ENCODE results near the gene CATSPERD.
"Not testable (repeated sequence)": the region's sequence is repeated elsewhere in the genome, so short reads cannot be mapped to it uniquely, and the experiment has no call there.

The CATSPERD gene

DNA sequence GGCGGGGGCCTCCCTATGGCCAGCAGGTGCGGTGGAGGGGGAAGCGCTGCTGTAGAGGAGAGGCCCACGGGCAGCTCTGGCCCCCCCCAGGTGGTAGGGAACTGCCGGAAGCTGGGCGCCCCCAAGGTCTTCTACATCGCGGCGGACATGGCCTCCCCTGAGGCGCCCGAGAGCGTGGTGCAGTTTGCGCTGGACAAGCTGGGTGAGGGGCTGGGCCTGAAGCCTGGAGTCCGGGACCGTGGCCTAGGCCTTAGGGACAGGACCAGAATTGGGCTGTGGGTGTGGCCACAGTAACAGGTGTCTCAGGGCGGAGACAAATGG, 34.2 kb upstream of the CATSPERD start:
- no peak for DNase-seq

DNA sequence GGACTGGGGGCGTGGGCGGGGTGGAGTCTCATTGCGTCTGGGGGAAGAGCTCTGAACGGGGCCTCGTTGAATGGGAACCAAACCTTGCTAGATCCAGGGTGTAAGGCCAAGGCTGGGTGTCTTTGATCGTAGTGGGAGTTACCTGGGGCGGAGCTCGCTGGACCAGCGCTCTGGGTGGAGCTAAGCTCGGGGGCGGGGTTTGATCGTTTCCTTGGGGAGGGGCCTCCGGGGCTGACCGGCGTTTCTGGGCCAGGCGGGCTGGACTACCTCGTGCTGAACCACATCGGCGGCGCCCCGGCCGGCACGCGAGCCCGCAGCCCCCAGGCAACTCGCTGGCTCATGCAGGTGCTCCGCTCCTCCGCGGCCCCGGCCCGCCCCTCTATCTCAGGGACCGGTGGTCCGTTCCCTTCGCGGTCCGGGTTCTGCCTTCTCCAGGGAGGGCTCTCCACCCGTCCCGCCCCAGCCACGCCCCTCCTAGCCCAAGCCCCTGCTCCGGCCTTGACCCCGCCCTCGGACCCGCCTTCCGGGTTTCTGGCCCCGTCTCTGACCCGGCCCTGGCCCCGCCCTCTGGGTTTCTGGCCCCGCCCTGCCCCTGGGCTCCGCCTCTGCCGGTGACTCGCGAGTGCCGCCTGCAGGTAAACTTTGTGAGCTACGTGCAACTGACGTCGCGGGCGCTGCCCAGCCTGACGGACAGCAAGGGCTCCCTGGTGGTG, 33.6 kb upstream of the CATSPERD start:
- peak; percentile 100 for DNase-seq

DNA sequence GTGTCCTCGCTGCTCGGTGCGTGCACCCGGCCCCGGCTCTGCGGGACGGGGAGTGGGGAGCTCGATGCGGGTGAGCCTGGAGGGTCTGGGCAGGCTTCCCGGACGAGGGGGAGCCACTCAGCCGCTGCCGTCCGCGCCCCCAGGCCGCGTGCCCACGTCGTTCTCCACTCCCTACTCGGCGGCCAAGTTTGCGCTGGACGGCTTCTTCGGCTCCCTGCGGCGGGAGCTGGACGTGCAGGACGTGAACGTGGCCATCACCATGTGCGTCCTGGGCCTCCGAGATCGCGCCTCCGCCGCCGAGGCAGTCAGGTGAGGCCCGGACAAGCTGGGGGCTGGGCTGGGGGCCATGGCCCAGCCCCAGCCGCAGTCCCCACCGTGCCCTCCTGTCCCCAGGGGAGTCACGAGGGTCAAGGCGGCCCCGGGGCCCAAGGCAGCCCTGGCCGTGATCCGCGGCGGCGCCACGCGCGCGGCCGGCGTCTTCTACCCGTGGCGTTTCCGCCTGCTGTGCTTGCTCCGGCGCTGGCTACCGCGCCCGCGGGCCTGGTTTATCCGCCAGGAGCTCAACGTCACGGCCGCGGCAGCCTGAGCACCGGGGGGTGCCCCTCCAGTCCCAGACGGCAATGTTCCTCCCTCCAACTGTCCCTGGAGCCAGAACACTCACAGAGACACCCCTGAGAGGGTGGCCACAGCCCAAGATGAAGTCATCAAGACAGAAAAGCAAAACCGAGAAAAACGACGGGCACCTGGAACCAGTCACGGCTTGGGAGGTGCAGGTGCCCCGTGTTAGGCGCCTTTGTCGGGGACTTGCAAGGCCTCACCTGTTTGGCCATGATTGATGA, 32.9 kb upstream of the CATSPERD start:
- no peak for DNase-seq

DNA sequence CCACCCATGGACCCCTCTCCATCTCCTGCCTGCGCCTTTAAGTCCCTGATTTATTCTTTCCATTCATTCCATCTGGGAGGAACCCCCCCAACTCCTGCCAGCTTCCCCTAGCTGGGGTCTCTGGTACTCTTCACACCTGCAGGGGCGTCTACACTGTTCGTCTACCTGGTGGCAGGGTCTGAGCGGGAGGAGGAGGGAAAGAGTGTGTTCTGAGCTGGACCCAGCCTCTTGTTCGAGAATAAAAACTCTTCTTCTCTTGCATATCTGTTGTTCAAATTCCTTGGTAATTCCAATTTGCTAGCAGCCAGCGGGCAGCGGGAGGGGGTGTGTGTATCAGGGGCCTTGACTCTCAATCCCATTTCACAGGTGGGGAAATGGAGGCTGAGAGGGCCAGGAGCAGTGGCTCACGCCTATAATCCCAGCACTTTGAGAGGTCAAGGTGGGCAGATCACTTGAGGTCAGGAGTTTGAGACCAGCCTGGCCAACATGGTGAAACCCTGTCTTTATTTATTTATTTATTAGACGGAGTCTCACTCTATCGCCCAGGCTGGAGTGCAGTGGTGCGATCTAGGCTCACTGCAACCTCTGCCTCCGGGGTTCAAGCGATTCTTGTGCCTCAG, 32.1 kb upstream of the CATSPERD start:
- not testable (repeated sequence) for DNase-seq

DNA sequence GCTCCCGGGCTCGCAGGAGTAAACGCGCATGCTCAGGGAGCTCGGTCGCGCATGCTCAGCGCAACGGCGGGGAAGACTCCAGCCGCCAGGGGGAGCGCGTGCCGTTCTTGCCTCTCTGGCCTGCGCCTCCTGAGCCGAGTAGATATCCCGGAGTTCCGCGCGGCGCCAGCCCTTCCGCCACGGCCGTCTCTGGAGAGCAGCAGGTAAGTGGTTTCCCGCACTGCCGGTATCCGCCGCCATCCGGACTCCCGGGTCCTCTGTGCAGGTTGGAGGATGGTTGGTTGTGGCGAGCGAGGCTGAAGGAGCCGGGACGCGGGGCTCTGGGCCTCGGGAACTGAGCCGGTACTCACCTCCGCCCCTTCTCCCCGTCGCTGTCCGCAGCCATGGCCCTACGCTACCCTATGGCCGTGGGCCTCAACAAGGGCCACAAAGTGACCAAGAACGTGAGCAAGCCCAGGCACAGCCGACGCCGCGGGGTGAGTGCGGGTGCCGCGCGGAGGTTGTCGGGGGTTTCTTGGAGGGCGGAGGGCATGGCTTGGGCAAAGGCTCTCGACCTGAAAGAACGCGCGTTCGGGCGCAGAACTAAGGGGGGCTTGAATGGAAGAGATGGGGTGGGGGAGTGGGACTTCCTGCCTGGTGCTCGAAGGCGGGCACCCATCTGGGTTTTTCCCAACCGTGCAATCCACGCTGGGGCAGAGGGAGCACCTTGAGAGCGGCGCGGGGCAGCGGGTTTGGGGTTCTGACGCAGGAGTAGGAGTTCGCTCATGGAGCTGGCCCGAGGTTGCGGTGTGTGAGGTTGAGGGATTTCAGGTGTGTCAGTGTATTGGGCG, 30.1 kb upstream of the CATSPERD start, which contains the start of gene RPL36:
Gene RPL36, plus strand, starts transcription at position 171 of the 830 bp plus-strand sequence. Its CDS starts 213 bp downstream, at position 384.
- DNase-seq = peak; percentile 100

DNA sequence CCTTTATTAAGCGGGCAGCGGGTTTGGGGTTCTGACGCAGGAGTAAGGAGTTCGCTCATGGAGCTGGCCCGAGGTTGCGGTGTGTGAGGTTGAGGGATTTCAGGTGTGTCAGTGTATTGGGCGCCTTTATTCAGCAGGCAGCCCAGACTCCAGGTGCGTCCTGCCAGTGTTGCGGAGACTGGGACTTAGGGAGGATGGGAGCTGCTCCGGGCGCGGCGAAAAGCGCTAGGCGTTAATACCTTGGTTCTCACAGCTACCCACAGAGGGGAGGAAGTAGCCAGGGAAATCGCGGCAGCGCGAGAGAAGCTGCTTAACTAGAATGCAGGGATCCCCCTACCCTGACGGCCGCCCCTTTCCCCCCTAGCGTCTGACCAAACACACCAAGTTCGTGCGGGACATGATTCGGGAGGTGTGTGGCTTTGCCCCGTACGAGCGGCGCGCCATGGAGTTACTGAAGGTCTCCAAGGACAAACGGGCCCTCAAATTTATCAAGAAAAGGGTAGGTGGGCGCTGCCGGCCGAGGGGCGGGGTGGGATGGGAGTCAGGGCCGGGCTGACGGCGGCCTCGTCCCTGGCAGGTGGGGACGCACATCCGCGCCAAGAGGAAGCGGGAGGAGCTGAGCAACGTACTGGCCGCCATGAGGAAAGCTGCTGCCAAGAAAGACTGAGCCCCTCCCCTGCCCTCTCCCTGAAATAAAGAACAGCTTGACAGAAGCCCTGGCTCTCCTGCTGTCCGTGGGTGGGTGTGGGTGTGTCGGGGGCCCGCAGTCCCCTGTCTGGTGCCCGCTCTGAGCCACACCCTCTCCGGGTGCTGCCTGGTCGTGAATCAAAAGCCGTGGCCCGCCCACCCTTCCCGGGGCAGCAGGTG, 29.2 kb upstream of the CATSPERD start:
- peak; percentile 76 for DNase-seq

DNA sequence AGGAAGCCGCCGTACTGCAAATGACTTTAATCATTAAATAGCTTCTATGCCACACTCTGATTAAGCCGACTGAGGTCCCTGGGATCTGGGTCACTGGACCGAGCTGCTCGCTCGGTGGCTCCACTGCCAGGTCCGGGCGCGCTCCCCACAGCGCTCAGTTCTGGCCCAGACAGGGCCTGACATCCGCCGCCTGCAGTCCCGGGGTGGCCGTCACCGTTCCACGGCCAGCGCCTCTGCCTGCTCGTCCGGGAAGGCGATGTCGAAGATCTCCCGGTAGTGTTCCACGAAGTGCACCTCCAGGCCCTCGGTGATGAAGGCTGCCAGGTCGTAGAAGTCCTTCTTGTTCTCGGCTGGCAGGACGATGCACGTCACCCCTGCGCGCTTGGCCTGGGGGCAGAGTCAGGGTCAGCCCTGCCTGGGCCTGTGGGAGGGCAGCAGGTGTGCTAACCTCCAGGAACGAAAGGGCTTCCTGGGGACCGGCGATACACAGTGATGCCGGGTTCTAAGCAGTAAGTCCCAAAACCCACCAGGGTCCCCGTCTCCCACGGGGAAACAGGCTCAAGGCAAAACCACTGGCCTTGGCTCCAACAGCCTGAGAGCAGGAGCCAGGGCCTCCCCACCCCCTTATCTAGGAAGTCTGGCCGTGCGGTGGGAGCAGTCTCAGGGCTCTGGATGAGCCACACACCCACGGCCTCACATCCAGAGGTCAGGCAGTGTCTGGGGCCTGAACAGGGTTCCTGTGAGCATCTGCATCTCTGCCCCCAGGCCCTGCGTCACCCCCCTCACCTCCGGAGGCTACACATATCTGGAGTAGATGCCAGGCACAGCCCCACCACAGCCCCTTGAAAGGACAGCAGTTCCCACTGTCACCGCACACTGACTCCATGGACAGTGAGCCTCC, 28.4 kb upstream of the CATSPERD start:
- peak; percentile 56 for DNase-seq

DNA sequence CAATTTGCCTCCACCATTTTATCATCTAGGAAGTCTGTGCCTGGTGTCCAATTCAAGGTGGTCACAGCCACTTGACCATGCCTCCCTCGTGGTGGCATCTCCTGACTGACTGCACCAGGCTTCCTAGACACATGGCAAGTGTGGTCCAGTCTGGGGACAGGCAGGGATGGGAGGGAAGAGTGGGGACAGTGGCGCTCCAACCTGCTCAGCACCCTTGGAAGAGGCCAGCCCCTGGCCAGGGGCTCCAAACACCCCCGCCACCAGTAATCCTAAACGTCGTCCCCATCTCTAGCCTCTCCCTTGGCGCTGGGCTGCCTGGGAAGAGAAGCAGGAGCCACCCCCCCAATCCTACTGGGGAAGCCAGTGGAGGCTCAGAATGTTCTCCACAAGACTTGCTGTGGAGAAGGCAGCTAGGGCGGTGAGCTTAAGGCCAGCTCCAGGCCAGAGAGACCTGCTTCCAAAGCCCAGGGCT, 27.7 kb upstream of the CATSPERD start:
- DNase-seq = peak; percentile 36

DNA sequence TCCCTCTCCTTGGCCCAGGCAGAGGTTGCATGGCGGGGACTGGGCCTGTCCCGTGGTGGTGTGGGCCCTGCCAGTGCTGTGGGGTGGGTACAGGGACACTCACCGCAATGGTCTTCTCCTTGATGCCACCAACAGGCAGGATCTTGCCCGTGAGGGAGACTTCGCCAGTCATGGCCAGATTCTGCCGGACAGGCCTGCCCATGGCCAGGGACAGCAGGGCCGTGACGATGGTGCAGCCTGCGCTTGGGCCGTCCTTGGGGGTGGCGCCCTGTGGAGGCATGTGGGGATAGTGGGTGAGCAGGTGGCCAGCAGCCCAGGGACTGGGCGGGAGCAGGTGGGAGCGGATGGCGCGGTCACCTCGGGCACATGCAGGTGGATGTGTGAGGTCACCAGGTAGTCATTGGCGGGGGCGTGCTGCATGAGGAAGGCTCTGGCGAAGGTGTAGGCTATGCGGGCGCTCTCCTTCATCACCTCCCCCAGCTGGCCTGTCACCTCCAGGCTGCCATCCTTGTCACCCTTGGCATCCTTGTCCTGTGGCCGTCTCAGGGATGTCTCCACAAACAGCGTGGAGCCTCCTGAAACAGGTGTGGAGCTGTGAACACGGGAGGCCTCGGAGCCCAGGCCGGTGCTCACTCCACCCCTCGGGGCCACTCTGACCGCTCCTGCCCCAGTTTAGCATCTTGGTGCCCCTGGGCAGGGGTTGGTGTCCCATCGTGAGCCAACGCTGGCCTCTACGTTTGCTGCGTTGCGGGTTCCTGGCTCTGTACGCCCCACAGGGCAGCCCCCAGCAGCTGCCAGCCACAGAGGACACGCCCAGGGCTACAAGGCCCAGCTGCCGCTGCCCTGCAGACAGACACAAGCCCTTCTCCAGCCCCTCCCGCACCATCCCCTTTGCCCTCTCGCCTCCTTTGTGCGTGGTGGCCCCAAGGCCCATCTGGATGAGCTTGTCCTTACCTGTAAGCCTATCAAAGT, 27.0 kb upstream of the CATSPERD start:
- DNase-seq = peak; percentile 45

DNA sequence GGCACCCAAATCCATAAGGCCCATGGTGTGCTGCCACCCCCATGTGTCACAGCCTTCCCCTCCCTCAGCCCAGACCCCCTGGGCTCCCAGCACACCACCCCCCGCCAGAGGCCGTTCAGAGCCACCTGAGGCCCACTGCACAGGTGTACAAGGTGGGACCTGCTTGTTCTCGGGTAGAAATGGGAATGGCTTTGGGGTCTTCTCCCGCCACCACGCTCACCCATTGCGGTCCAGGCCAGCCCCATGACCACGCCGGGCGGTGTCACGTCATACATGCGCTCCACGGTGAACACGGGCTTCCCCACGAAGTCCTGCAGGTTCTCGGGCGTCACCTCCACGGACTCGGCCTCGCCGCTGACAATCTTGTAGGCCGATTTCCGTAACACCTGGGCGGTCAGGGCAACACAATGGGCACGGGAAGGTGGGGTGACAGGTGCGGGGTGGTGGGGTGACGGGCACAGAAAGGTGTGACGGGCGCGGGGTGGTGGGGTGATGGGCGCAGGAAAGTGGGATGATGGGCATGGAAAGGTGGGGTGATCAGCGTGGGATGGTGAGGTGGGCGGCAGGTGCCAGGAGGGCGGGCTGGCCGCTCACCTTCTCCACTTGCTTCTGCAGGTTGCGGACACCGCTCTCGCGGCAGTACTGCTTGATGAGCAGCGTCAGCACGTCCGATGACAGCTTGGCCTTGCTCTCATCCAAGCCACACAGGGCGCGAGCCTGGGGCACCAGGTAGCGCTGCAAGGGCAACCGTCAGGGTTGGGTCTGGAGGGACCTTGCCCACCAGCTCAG, 26.1 kb upstream of the CATSPERD start:
- DNase-seq = peak; percentile 44

DNA sequence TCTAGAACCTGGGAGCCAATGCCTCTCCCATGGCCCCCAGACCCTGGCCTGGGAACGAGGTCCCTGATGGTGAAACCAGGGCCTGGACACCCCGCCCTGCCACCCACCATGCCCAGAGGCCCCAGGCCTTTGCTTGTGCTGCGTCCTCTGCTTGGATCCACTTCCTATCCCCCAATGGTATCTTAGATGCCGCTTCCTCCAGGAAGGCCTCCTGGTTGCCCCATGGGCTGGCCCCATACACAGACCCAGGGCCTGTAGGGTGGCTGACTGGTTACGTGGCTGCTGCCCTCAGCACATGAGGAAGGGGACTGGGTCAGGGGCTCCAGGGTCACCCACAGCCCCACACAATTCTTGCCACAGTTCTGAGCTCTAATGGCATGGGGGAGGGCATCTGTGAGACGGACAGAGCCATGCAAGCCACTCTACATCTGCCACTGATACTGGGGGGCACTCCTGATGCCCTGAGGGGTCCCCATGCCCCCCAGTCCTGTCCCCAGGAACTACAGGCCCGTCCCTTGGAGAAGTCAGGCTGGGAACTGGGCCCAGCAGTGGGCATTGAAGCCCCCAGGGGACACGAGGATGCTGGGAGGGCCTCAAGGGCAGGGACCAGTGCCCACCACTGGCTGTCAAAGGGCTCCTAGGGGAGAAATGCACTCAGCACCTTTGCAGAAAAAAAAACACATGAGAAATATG, 25.3 kb upstream of the CATSPERD start:
- no peak for DNase-seq

DNA sequence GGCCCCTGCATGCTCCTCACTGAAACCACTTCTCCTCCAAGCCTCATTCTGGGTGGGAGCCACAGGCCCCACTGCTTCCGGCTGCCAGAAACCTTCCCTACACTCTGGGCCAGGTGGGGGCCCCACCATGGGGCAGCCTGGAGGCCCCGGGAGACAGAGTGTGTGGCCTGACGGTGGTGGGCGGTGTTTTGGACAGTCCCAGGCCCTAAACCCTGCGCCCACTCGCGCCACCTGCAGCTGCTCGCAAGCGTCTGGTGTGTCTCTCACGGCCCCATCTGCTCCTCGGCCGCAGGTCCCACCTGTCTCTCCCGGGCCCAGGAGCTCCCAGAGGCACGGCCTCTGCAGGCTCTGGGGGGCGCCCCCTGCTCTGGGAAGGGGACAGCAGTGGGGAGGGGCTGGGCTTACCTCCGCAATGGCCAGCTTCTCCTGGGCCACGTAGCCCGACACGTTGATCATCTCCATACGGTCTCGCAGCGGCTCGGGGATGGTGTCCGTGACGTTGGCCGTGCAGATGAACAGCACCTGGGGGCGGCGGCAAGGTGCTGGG, 24.7 kb upstream of the CATSPERD start:
- DNase-seq = no peak

DNA sequence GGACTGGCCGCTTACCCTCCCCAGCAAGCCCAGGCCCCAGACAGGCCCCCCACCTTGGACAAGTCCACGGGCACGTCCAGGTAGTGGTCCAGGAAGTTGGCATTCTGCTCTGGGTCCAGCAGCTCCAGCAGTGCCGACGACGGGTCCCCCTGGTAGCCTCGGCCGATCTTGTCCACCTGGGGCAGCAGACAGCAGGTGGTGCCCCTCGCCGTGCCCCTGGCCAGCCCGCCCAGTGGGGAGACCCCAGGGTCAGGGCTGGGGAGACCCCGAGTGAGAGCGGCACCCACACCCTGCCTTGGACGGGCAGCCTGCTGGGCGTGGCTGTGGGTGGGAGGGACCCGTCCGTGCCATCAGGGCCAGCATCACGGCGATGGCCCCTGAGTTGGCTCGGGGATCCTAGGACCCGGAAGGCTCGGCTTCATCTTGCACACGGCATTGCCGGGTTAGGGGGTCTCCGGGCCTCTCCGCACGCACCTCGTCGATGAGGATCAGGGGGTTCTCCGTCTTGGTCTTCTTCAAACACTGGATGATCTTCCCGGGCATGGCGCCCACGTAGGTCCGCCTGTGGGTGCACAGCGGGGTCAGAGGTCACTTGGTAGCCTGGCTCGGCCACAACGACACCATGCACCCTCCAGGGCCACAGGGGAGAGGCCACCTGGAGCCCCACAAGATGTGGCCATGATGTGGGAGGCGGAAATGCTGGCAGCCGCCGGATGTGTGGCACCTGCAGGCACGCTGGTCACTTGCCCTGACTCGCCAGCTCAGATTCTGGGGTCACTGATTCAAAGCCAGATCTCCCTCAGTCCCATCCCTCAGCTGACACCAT, 24.0 kb upstream of the CATSPERD start:
- no peak for DNase-seq

DNA sequence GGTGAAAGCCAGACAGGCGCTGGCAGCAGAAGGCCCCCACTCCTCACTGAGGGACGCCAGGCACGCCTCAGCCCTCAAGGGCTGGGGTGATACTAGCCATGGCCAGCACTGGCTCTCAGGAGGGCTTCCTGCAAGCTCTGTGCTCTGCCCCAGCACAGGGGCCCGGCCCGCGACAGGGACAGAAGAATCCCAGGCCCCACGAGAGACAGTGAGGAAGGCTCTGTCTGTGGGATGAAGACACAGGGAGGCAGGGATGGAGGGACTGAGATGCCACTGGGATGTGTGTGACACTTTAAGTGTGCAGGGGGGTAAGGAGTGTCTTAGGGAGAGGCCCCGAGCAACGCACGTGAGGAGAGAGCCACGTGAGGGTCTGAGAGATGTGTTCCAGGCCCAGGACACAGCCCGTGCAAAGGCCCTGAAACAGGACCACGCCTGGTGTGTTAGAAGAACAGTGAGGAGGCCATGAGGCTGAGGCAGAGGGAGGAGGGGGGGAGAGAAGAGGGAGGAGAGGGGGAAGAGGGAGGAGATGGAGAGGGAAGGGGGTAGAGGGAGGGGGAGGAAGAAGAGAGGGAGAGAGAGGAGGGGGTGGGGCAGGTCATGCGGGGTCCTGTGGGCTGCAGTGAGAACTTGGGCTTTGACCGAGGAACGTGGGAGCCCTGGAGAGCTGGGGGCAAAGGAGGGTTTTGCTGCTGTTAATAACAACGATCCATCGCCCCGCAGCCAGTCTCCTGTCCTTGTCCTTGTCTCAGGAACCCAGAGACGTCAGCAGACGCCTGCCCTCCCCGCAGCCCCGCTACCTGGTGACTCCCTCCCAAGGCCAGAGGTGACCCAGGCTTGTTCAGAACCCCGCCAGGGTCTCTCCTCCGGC, 23.2 kb upstream of the CATSPERD start:
- DNase-seq = no peak

DNA sequence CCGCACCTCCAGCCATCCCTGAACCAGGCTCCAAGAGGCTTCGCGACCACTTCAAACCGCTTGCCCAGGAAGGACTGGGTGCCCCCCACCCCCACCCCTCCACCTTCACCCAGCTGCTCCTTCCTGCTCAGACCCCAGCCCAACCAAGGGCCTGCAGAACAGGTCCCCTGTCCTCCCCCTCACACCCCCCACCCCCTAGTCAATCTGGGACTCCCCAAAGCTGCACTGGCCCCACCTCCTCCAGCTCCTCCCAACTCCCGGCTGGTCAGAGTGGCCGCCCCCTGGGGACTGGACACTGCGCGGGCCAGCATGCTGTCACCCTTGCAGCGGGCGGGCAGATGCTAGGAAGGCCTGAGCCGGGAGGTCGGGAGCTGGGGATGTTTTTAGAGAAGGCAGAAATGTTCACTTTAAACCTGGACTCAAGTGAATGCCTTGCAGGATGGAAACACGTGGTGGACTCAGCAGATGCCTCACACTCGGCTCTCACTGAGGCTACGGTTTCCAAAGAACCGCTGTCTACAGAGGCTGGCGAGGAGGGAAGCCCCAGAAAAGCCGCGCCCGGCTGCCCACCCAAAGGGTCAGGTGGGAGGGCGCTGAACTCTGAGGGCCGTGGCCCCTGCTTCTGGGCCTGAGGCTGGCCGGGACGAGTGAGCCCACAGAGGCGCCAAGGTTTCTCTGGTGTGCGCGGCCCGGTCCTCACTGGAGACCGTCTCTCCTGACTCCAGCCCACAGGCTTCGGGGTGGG, 22.4 kb upstream of the CATSPERD start:
- no peak for DNase-seq

Measured in stimulated activated CD8-positive, alpha-beta memory T cell treated with anti-CD3 and anti-CD28 coated beads, Interleukin-4, amount 100 ng/mL, for 48 hours (primary cell).